GM12878 (cell line): Measurements from ENCODE around the gene KCNN1. TPM values are rescaled to one million over a fixed set of nuclear protein-coding genes. Genes with fewer than 3 reads are reported as not detected.

Source experiments
- ATAC-seq: fragments of 200-7000 bp; cut with Tn5 transposase; 3 replicates; pipeline ENCODE4 v1.9.1; 2020; ENCODE audit warnings: mild to moderate bottlenecking, moderate library complexity
- BruUV-seq: library from RNA; stranded (reverse); fragments of 400-500 nt; replicated peaks from 2 replicates; lab custom pipeline; 2021; lab: Mats Ljungman, UMichigan
- CTCF ChIA-PET: fragments of 300-600 bp; sonication (Branson Sonifier 250); formaldehyde crosslinking; extraction: SDS; loops from one replicate; lab custom pipeline; 2021; ENCODE audit warnings: inconsistent platforms; lab: Yijun Ruan, JAX
- POLR2A ChIA-PET: fragments of 350-600 bp; formaldehyde crosslinking; extraction: SDS; loops from one replicate; lab custom pipeline; 2021; ENCODE audit warnings: inconsistent platforms; lab: Charles Lee
- RAD21 ChIA-PET: fragments of 300-600 bp; sonication (Branson Sonifier 250); formaldehyde crosslinking; loops from one replicate; lab custom pipeline; 2023; ENCODE audit warnings: antibody characterized with exemption; ENCODE audit not compliant: unreplicated experiment; lab: Charles Lee
- SMC1A ChIA-PET: fragments of 300-600 bp; sonication (Branson Sonifier 250); formaldehyde crosslinking; loops from one replicate; lab custom pipeline; 2023; ENCODE audit not compliant: unreplicated experiment, uncharacterized antibody; lab: Charles Lee
- DNase-seq: peaks from one replicate; pipeline ENCODE4 v3.0.0-alpha.2; 2011; ENCODE audit warnings: low read depth, low spot score
- FAIRE-seq: peaks from 3 replicates; lab custom pipeline; 2011; peaks lifted over from hg19 to GRCh38; lab: Jason Lieb, UNC
- H2AFZ ChIP-seq: 2 replicates; pipeline ENCODE4 v1.6.0; 2011; ENCODE audit warnings: low read depth, low read length, control low read depth; ENCODE audit not compliant: control insufficient read depth
- H3K27ac ChIP-seq: 2 replicates; pipeline ENCODE4 v1.5.1; 2011; ENCODE audit warnings: control low read depth; ENCODE audit not compliant: control insufficient read depth, insufficient read depth
- H3K27me3 ChIP-seq, 2 experiments: replicated peaks in 1 of 2; 2 replicates each; pipeline versions ENCODE4 v1.6.0 to v1.6.1; 2011; ENCODE audit warnings: low read length in 1 of 2; ENCODE audit not compliant: control insufficient read depth in 2 of 2, insufficient read depth in 2 of 2
- H3K36me3 ChIP-seq, 2 experiments: 2 replicates each; pipeline ENCODE4 v1.5.1; 2011; ENCODE audit warnings: low read length in 1 of 2; ENCODE audit not compliant: control insufficient read depth in 2 of 2, insufficient read depth in 2 of 2
- H3K4me1 ChIP-seq: 2 replicates; pipeline ENCODE4 v1.6.1; 2011; ENCODE audit warnings: mild to moderate bottlenecking, low read length, moderate library complexity, mixed read lengths; ENCODE audit not compliant: control insufficient read depth, insufficient read depth
- H3K4me2 ChIP-seq: 2 replicates; pipeline ENCODE4 v1.6.0; 2011; ENCODE audit warnings: control low read depth; ENCODE audit not compliant: control insufficient read depth, insufficient read depth
- H3K4me3 ChIP-seq: fragments of 200-600 bp; sonication (generic); 2 replicates; pipeline ENCODE4 v1.5.1; 2016
- H3K79me2 ChIP-seq: 2 replicates; pipeline ENCODE4 v1.6.0; 2011; ENCODE audit warnings: low read length; ENCODE audit not compliant: control insufficient read depth, insufficient read depth
- H3K9ac ChIP-seq: 2 replicates; pipeline ENCODE4 v1.8.0; 2011; ENCODE audit warnings: low read length, control low read depth, mixed read lengths; ENCODE audit not compliant: control insufficient read depth, insufficient read depth
- H3K9me3 ChIP-seq: replicated peaks from 3 replicates; pipeline ENCODE4 v1.5.1; 2011; ENCODE audit warnings: mild to moderate bottlenecking, low read length; ENCODE audit not compliant: control insufficient read depth, insufficient read depth
- H4K20me1 ChIP-seq: 2 replicates; pipeline ENCODE4 v1.6.0; 2011; ENCODE audit not compliant: control insufficient read depth, insufficient read depth
- NR2C1 ChIP-seq: fragments of 450-650 bp; IDR thresholded peaks from 2 replicates; pipeline ENCODE4 v1.6.1; 2017; ENCODE audit warnings: antibody characterized with exemption, mild to moderate bottlenecking, moderate library complexity
- RELA ChIP-seq: fragments of 450-650 bp; IDR thresholded peaks from 2 replicates; pipeline ENCODE4 v1.8.0; 2014; ENCODE audit warnings: borderline replicate concordance; ENCODE audit not compliant: partially characterized antibody
- YY1 ChIP-seq: IDR thresholded peaks from 2 replicates; pipeline ENCODE4 v1.6.1; 2011; ENCODE audit warnings: low read depth, mild to moderate bottlenecking, low read length
- WGBS: methylation state at CpG from one replicate; pipeline ENCODE4 v1.1.6; 2016; ENCODE audit warnings: low lambda C conversion rate; ENCODE audit not compliant: insufficient replicate concordance, insufficient coverage; ENCODE audit errors: missing lambda C conversion rate; 5-methylcytosine and 5-hydroxymethylcytosine counted together
- in situ Hi-C: fragments of 300-500 bp; cut with MboI; formaldehyde crosslinking; loops from 9 replicates; pipeline ENCODE4 v1.14.3; 2018; ENCODE audit warnings: mixed read lengths
- intact Hi-C: fragments of 100-400 bp; cut with micrococcal nuclease; formaldehyde crosslinking; loops from one replicate; pipeline ENCODE4 v1.14.2; 2022; ENCODE audit not compliant: unreplicated experiment
- polyA plus RNA-seq, 11 experiments: library from polyadenylated mRNA; depleted of rRNA in 4 of 11; unstranded in 6 of 11; stranded (reverse) in 5 of 11; fragments of >200 nt; fragmentation: Nextera tagmentation in 4 of 11; fragmentation: Illumina TruSeq in 1 of 11; extraction: Ambion mirVana in 4 of 11; extraction: Trizol in 1 of 11; gene quantifications; 1 replicate in 1 of 11; 2 replicates in 10 of 11; pipeline versions ENCODE4 v1.2.1 to v1.2.3, GENCODE V29; 2011 to 2016; ENCODE audit warnings: inconsistent platforms in 2 of 11, missing spikeins in 2 of 11, low read depth in 1 of 11
- total RNA-seq, 4 experiments: library from RNA; depleted of rRNA in 3 of 4; stranded (reverse); fragments of >200 nt in 3 of 4; fragmentation: Illumina TruSeq in 1 of 4; extraction: Trizol in 1 of 4; gene quantifications; 2 replicates each; pipeline versions ENCODE4 v1.2.1 to v1.2.3, GENCODE V29; 2013 to 2021
- TF ChIP-seq, protein P1 (sequence below): fragments of 150-350 bp; IDR thresholded peaks from 2 replicates; pipeline ENCODE4 v1.6.1; 2016; ENCODE audit warnings: low read depth, low read length
- TF ChIP-seq, protein P2 (sequence below): fragments of 450-650 bp; IDR thresholded peaks from 2 replicates; pipeline ENCODE4 v1.6.1; 2017; ENCODE audit warnings: mild to moderate bottlenecking, low read depth, inconsistent platforms; ENCODE audit not compliant: poor library complexity, severe bottlenecking

KCNN1 gene
- total and polyA plus RNA-seq, 10 of the 15 experiments (the other 5 are each of a cell fraction or from before 2014, with no cell fraction given), result 0.02 to 0.95 (median 0.16) TPM; not detected in 1

DNA sequence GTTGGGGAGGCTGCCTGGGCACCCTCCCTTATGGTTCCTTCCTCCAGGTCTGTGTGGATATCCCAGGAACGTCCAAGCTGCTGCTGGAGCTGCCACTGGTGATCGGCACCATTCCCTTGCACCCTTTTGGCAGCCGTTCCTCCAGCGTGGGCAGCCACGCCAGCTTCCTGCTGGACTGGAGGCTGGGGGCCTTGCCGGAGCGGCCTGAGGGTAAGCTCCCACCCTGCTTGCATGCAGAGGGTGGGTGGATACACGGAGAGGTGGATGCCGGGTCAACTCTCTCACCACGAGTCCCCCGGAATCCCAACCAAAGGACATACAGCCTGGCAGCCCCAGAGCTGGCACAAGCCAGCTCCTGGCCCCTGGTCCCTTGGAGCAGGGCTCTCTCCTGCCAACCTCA lies 43.2 kb downstream of the KCNN1 start:
- in situ Hi-C loops (no loop called here), intact Hi-C loops (no loop called here)
- RAD21 ChIA-PET, result interaction anchor here (1.2 to 2.0 kb wide), 3 partner anchors 13 to 182 kb away, joined by 3 to 6 read pairs (median 4); no protein-coding TSS in a partner anchor
- BruUV-seq, result no TSS peak
- Histone ChIP-seq H2AFZ (no peak overlapping the region), H3K79me2 (no peaks in the 10 kb centered on the region), H3K4me3 (no peak overlapping the region), H3K27ac (no peak overlapping the region), H3K4me2 (no peak overlapping the region), H4K20me1 (no peaks in the 10 kb centered on the region), H3K4me1 (peaks cover 18% of the 10 kb centered on the region), H3K27me3 (no peaks in the 10 kb centered on the region), H3K36me3 (peaks cover 7 to 14% of the 10 kb centered on the region in 2 experiments), H3K9me3 (no peaks in the 10 kb centered on the region)
- FAIRE-seq, result no peak
- CTCF ChIA-PET, result interaction anchor here (0.8 to 4.8 kb wide), 4 partner anchors 13 to 103 kb away, joined by 3 to 19 read pairs (median 4); no protein-coding TSS in a partner anchor
- SMC1A ChIA-PET, result interaction anchor here (0.6 to 1.2 kb wide), 3 partner anchors 12 to 264 kb away, joined by 3 read pairs; no protein-coding TSS in a partner anchor
- POLR2A ChIA-PET, result interaction anchor here (1.6 kb wide), 1 partner anchor 12 kb away, joined by 3 read pairs; no protein-coding TSS in a partner anchor
- ATAC-seq, result no peak
- TF ChIP-seq NR2C1 (no peak), YY1 (no peak), RELA (no peak)
- TF ChIP-seq, protein P1, sequence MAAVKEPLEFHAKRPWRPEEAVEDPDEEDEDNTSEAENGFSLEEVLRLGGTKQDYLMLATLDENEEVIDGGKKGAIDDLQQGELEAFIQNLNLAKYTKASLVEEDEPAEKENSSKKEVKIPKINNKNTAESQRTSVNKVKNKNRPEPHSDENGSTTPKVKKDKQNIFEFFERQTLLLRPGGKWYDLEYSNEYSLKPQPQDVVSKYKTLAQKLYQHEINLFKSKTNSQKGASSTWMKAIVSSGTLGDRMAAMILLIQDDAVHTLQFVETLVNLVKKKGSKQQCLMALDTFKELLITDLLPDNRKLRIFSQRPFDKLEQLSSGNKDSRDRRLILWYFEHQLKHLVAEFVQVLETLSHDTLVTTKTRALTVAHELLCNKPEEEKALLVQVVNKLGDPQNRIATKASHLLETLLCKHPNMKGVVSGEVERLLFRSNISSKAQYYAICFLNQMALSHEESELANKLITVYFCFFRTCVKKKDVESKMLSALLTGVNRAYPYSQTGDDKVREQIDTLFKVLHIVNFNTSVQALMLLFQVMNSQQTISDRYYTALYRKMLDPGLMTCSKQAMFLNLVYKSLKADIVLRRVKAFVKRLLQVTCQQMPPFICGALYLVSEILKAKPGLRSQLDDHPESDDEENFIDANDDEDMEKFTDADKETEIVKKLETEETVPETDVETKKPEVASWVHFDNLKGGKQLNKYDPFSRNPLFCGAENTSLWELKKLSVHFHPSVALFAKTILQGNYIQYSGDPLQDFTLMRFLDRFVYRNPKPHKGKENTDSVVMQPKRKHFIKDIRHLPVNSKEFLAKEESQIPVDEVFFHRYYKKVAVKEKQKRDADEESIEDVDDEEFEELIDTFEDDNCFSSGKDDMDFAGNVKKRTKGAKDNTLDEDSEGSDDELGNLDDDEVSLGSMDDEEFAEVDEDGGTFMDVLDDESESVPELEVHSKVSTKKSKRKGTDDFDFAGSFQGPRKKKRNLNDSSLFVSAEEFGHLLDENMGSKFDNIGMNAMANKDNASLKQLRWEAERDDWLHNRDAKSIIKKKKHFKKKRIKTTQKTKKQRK, result no peak
- TF ChIP-seq, protein P2, sequence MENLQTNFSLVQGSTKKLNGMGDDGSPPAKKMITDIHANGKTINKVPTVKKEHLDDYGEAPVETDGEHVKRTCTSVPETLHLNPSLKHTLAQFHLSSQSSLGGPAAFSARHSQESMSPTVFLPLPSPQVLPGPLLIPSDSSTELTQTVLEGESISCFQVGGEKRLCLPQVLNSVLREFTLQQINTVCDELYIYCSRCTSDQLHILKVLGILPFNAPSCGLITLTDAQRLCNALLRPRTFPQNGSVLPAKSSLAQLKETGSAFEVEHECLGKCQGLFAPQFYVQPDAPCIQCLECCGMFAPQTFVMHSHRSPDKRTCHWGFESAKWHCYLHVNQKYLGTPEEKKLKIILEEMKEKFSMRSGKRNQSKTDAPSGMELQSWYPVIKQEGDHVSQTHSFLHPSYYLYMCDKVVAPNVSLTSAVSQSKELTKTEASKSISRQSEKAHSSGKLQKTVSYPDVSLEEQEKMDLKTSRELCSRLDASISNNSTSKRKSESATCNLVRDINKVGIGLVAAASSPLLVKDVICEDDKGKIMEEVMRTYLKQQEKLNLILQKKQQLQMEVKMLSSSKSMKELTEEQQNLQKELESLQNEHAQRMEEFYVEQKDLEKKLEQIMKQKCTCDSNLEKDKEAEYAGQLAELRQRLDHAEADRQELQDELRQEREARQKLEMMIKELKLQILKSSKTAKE, result no peak
- TF ChIP-seq, all 136 proteins: peak for 0
- no peak for DNase-seq
- WGBS, result 89% methylated on average over 11 of the region's 11 CpGs
- no peak overlapping the region for H3K9ac ChIP-seq
